ENCODE data around the gene C10orf90. TPM values are rescaled to one million over a fixed set of nuclear protein-coding genes. Genes with fewer than 3 reads are reported as not detected.

Gene C10orf90
- total RNA-seq, 1 experiment from 2014 or later: 0.67 TPM

- in situ Hi-C loops (cut with HindIII; ENCODE audit: low pct_unique_long_range_greater_than_20kb, low sequenced_read_pairs): no loop called here
- Histone ChIP-seq H3K27me3 (ENCODE audit: control insufficient read depth, insufficient read depth, low read length) (peaks cover 14% of the 10 kb centered on the region; the same call in 1 of the 2 replicates), H3K4me1 (ENCODE audit: control insufficient read depth, insufficient read depth, low read length) (no peaks in the 10 kb centered on the region), H3K36me3 (ENCODE audit: control insufficient read depth, insufficient read depth, low read length) (no peaks in the 10 kb centered on the region), H3K27ac (ENCODE audit: low read length) (no peak overlapping the region), H3K4me3 (ENCODE audit: low read depth in 2 of 2, low read length in 2 of 2) (no peak overlapping the region), H3K9me3 (ENCODE audit: control insufficient read depth, insufficient read depth, low read depth, low read length) (no peaks in the 10 kb centered on the region)
- intact Hi-C loops (cut with micrococcal nuclease; ENCODE audit: unreplicated experiment): no loop called here
- ChIA-PET POLR2A (no interaction called here), CTCF (no interaction called here)
- DNase-seq (ENCODE audit: low read depth, low spot score) (no peak), ATAC-seq (no peak)
- TF ChIP-seq TCF7L2 (IDR thresholded peaks at IDR 0.05; ENCODE audit: low read depth, low read length) (no peak), REST (IDR thresholded peaks at IDR 0.05; ENCODE audit: insufficient read depth in 1 of 2, low read depth in 2 of 2, low read length in 1 of 2) (no peak)
- no TSS peak for BruUV-seq (replicated peaks)
These were observed 48.6 kb downstream of the C10orf90 start for GRCh38 chr10:126621846-126622245.

- POLR2A ChIA-PET: no interaction called here
- intact Hi-C loops (cut with micrococcal nuclease; ENCODE audit: unreplicated experiment) (no loop called here), in situ Hi-C loops (cut with HindIII; ENCODE audit: low pct_unique_long_range_greater_than_20kb, low sequenced_read_pairs) (no loop called here)
- Histone ChIP-seq H3K4me1 (ENCODE audit: control insufficient read depth, insufficient read depth, low read length) (no peaks in the 10 kb centered on the region), H3K9me3 (ENCODE audit: control insufficient read depth, insufficient read depth, low read depth, low read length) (no peaks in the 10 kb centered on the region), H3K4me3 (ENCODE audit: low read depth in 2 of 2, low read length in 2 of 2) (no peak overlapping the region), H3K27me3 (ENCODE audit: control insufficient read depth, insufficient read depth, low read length) (peaks cover 14% of the 10 kb centered on the region; the same call in 1 of the 2 replicates), H3K27ac (ENCODE audit: low read length) (no peak overlapping the region), H3K36me3 (ENCODE audit: control insufficient read depth, insufficient read depth, low read length) (no peaks in the 10 kb centered on the region)
- DNase-seq (ENCODE audit: low read depth, low spot score): no peak
- ATAC-seq: no peak
- TF ChIP-seq TCF7L2 (IDR thresholded peaks at IDR 0.05; ENCODE audit: low read depth, low read length): no peak
- TF ChIP-seq CTCF (IDR thresholded peaks at IDR 0.05): no peak
- no peak for TF ChIP-seq SIN3A (IDR thresholded peaks at IDR 0.05; ENCODE audit: borderline replicate concordance, insufficient read depth, low read depth, low read length)
- TF ChIP-seq POLR2AphosphoS5 (IDR thresholded peaks at IDR 0.05; ENCODE audit: low read depth, low read length): no peak
- TF ChIP-seq REST (IDR thresholded peaks at IDR 0.05; ENCODE audit: insufficient read depth in 1 of 2, low read depth in 2 of 2, low read length in 1 of 2): no peak
- BruUV-seq (replicated peaks): no TSS peak
- CTCF ChIA-PET: no interaction called here
These were observed 52.0 kb downstream of the C10orf90 start for GRCh38 chr10:126618466-126618865.
